Left ventricle myocardium inferior (tissue), 1 donor: Measurements from ENCODE around the gene PTH1R. TPM values are rescaled to one million over a fixed set of nuclear protein-coding genes. Genes with fewer than 3 reads are reported as not detected.

ENCODE experiments used
- DNase-seq: peaks from one replicate; pipeline ENCODE4 v3.0.0-alpha.2; 2020
- H3K27ac ChIP-seq: fragments of 200-600 bp; replicated peaks from 2 replicates; pipeline ENCODE4 v1.8.0; 2021
- H3K27me3 ChIP-seq: fragments of 200-600 bp; 2 replicates; pipeline ENCODE4 v1.8.0; 2021; ENCODE audit warnings: low read depth
- H3K36me3 ChIP-seq: fragments of 200-600 bp; 2 replicates; pipeline ENCODE4 v1.8.0; 2021
- H3K4me1 ChIP-seq: fragments of 200-600 bp; 2 replicates; pipeline ENCODE4 v1.8.0; 2021
- H3K4me3 ChIP-seq: fragments of 200-600 bp; 2 replicates; pipeline ENCODE4 v1.8.0; 2021; ENCODE audit warnings: mild to moderate bottlenecking, moderate library complexity
- H3K9me3 ChIP-seq: fragments of 200-600 bp; replicated peaks from 2 replicates; pipeline ENCODE4 v1.8.0; 2021
- CTCF ChIP-seq: fragments of 200-600 bp; IDR thresholded peaks from 2 replicates; pipeline ENCODE4 v1.8.0; 2021; ENCODE audit warnings: antibody characterized with exemption, mild to moderate bottlenecking, borderline replicate concordance
- intact Hi-C: fragments of 100-400 bp; cut with micrococcal nuclease; formaldehyde crosslinking; loops from one replicate; pipeline ENCODE4 v1.11.0; 2022
- total RNA-seq: library from RNA; stranded (reverse); fragmentation: NEBNext Ultra II Directional; extraction: Animal tissue kit (Norgen Biotek cat#: 25700); gene quantifications from one replicate; pipeline ENCODE4 v1.2.1, GENCODE V29; 2021
- donor health status: DM: no; HTN: yes; CAD: no; lungs with severe emphysema.

The PTH1R gene
- total RNA-seq, 1 donor from 2014 or later: 6.4 TPM

- no peaks in the 10 kb centered on the region for H3K9me3 ChIP-seq
- H3K27ac ChIP-seq: peak within 1 kb of the TSS; percentile 95
- H3K4me3 ChIP-seq: peak within 1 kb of the TSS; percentile 70
- H3K27me3 ChIP-seq: no peaks in the 10 kb centered on the region
- intact Hi-C loops: loop anchor here (5.0 kb wide), 1 partner anchor 34 kb away; no protein-coding TSS in a partner anchor
- peaks cover 82% of the 10 kb centered on the region for H3K4me1 ChIP-seq
- no peak for TF ChIP-seq CTCF
- DNase-seq: peak; percentile 73
- peaks cover 39% of the 10 kb centered on the region for H3K36me3 ChIP-seq
These were observed 14.2 kb upstream of the PTH1R start, which contains the start of gene MYL3 for GRCh38 chr3:46863261-46863782. Gene MYL3 (minus strand): TSS chr3:46863444. CDS start chr3:46863390, 54 bp downstream.

GRCh38 chr3:46864061-46864881 is 13.2 kb upstream of the PTH1R start:
- H3K36me3 ChIP-seq: peaks cover 29% of the 10 kb centered on the region
- peak; percentile 25 for DNase-seq
- H3K27me3 ChIP-seq: no peaks in the 10 kb centered on the region
- peak overlapping the region; percentile 70 for H3K4me3 ChIP-seq
- H3K9me3 ChIP-seq: no peaks in the 10 kb centered on the region
- peaks cover 82% of the 10 kb centered on the region for H3K4me1 ChIP-seq
- intact Hi-C loops: loop anchor here (5.0 kb wide), 1 partner anchor 33 kb away; no protein-coding TSS in a partner anchor
- H3K27ac ChIP-seq: peak overlapping the region; percentile 95
- no peak for TF ChIP-seq CTCF

GRCh38 chr3:46865031-46865507 is 12.5 kb upstream of the PTH1R start:
- H3K9me3 ChIP-seq: no peaks in the 10 kb centered on the region
- H3K36me3 ChIP-seq: peaks cover 21% of the 10 kb centered on the region
- peak overlapping the region; percentile 70 for H3K4me3 ChIP-seq
- no peaks in the 10 kb centered on the region for H3K27me3 ChIP-seq
- intact Hi-C loops: no loop called here
- peaks cover 83% of the 10 kb centered on the region for H3K4me1 ChIP-seq
- peak overlapping the region; percentile 95 for H3K27ac ChIP-seq
- TF ChIP-seq CTCF: no peak
- peak; percentile 68 for DNase-seq

GRCh38 chr3:46865546-46865945 is 12.0 kb upstream of the PTH1R start:
- H3K27ac ChIP-seq: peak overlapping the region; percentile 95
- intact Hi-C loops: no loop called here
- peaks cover 88% of the 10 kb centered on the region for H3K4me1 ChIP-seq
- TF ChIP-seq CTCF: no peak
- DNase-seq: peak; percentile 14
- no peaks in the 10 kb centered on the region for H3K9me3 ChIP-seq
- peaks cover 18% of the 10 kb centered on the region for H3K36me3 ChIP-seq
- no peak overlapping the region for H3K4me3 ChIP-seq
- no peaks in the 10 kb centered on the region for H3K27me3 ChIP-seq

GRCh38 chr3:46866032-46866595 is 11.4 kb upstream of the PTH1R start:
- no peaks in the 10 kb centered on the region for H3K27me3 ChIP-seq
- H3K4me1 ChIP-seq: peaks cover 89% of the 10 kb centered on the region
- no peak overlapping the region for H3K4me3 ChIP-seq
- no peak for TF ChIP-seq CTCF
- intact Hi-C loops: no loop called here
- peak; percentile 12 for DNase-seq
- H3K36me3 ChIP-seq: peaks cover 13% of the 10 kb centered on the region
- peak overlapping the region; percentile 95 for H3K27ac ChIP-seq
- no peaks in the 10 kb centered on the region for H3K9me3 ChIP-seq
